Mammary epithelial cell (primary cell): ENCODE results near the gene MTHFS.
"Not testable (repeated sequence)": the region's sequence is repeated elsewhere in the genome, so short reads cannot be mapped to it uniquely, and the experiment has no call there.

Experiments used
- EZH2 ChIP-seq: IDR thresholded peaks from 2 replicates; pipeline ENCODE4 v1.6.1; 2012; ENCODE audit warnings: low read length, inconsistent platforms, borderline replicate concordance
- TF ChIP-seq, protein P1 (sequence below), 2 donors: IDR thresholded peaks in 1 of 2; conservative IDR thresholded peaks in 1 of 2; 2 replicates each; pipeline ENCODE4 v1.5.1; 2011 to 2012; ENCODE audit warnings: inconsistent platforms in 2 of 2, low read length in 2 of 2, mild to moderate bottlenecking in 2 of 2, control low read depth in 1 of 2, low read depth in 1 of 2; ENCODE audit not compliant: insufficient read depth in 1 of 2; ENCODE audit errors: extremely low read depth in 1 of 2

DNA sequence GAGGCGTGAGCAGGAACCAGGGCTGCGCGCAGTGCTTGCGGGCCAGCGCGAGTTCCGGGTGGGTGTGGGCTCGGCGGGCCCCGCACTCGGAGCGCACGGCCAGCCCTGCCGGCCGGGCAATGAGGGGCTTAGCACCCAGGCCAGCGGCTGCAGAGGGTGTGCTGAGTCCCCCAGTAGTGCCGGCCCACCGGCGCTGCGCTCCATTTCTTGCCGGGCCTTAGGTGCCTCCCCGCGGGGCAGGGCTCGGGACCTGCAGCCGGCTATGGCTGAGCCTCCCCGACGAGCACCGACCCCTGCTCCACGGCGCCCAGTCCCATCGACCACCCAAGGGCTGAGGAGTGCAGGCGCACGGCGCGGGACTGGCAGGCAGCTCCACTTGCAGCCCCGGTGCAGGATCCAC is 29.3 kb upstream of the MTHFS start:
- TF ChIP-seq, protein P1, sequence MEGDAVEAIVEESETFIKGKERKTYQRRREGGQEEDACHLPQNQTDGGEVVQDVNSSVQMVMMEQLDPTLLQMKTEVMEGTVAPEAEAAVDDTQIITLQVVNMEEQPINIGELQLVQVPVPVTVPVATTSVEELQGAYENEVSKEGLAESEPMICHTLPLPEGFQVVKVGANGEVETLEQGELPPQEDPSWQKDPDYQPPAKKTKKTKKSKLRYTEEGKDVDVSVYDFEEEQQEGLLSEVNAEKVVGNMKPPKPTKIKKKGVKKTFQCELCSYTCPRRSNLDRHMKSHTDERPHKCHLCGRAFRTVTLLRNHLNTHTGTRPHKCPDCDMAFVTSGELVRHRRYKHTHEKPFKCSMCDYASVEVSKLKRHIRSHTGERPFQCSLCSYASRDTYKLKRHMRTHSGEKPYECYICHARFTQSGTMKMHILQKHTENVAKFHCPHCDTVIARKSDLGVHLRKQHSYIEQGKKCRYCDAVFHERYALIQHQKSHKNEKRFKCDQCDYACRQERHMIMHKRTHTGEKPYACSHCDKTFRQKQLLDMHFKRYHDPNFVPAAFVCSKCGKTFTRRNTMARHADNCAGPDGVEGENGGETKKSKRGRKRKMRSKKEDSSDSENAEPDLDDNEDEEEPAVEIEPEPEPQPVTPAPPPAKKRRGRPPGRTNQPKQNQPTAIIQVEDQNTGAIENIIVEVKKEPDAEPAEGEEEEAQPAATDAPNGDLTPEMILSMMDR (conservative IDR thresholded peaks at IDR 0.05 in 1 of 2, IDR thresholded peaks at IDR 0.05 in 1 of 2; ENCODE audit: extremely low read depth in 1 of 2, insufficient read depth in 1 of 2, low read depth in 1 of 2, low read length in 2 of 2): not testable (repeated sequence)
- not testable (repeated sequence) for TF ChIP-seq EZH2
